ENCODE measurements around the gene SLC28A1. TPM values are rescaled to one million over a fixed set of nuclear protein-coding genes. Genes with fewer than 3 reads are reported as not detected.
"Not testable (repeated sequence)": the region's sequence is repeated elsewhere in the genome, so short reads cannot be mapped to it uniquely, and the experiment has no call there.

Gene SLC28A1
- total RNA-seq, 3 donors from 2014 or later (not counting 1 experiment from before 2014, with no cell fraction given): not detected

DNA sequence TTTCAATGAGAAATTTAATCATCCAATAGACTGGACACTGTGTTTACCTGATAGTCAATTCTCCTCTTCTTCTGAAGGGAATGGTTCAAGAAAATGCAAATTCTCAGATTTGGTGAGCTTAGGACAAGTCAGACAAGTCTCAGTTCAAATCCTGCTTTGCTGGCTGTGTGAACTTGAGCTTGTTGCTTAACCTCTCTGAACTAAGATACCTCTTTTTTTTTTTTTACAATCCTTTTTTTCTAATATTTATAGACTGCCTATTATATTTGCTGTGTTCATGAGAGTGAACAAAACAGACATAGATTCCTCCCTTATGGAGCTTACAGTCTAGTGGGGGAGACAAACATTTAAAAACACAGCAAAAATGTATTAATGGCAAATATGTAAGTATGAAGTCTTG, 8.2 kb upstream of the SLC28A1 start:
- Mint-ChIP-seq H3K4me1 (peaks cover 0 to 6% of the 10 kb centered on the region in 2 donors), H3K4me3 (no peak overlapping the region), H3K27ac (no peak overlapping the region), H3K9me3 (no peaks in the 10 kb centered on the region), H3K36me3 (no peaks in the 10 kb centered on the region), H3K27me3 (ENCODE audit: low read depth in 2 of 2) (no peaks in the 10 kb centered on the region)
- TF ChIP-seq, protein P1, sequence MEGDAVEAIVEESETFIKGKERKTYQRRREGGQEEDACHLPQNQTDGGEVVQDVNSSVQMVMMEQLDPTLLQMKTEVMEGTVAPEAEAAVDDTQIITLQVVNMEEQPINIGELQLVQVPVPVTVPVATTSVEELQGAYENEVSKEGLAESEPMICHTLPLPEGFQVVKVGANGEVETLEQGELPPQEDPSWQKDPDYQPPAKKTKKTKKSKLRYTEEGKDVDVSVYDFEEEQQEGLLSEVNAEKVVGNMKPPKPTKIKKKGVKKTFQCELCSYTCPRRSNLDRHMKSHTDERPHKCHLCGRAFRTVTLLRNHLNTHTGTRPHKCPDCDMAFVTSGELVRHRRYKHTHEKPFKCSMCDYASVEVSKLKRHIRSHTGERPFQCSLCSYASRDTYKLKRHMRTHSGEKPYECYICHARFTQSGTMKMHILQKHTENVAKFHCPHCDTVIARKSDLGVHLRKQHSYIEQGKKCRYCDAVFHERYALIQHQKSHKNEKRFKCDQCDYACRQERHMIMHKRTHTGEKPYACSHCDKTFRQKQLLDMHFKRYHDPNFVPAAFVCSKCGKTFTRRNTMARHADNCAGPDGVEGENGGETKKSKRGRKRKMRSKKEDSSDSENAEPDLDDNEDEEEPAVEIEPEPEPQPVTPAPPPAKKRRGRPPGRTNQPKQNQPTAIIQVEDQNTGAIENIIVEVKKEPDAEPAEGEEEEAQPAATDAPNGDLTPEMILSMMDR (IDR thresholded peaks at IDR 0.05): no peak
- ATAC-seq: no peak
- H3K27me3 ChIP-seq (ENCODE audit: control insufficient read depth, insufficient read depth, low read length): no peaks in the 10 kb centered on the region
- intact Hi-C loops (cut with micrococcal nuclease): no loop called here
- DNase-seq: no peak
- H3K4me3 ChIP-seq (ENCODE audit: low read length): no peak overlapping the region
- no peak overlapping the region for H3K27ac ChIP-seq (ENCODE audit: low read length)
- no peaks in the 10 kb centered on the region for H3K36me3 ChIP-seq (ENCODE audit: control insufficient read depth, insufficient read depth, low read length)
- no peaks in the 10 kb centered on the region for H3K4me1 ChIP-seq (ENCODE audit: control insufficient read depth, insufficient read depth, low read length)
- no peaks in the 10 kb centered on the region for H3K9me3 ChIP-seq (ENCODE audit: control insufficient read depth, insufficient read depth, low read length)

DNA sequence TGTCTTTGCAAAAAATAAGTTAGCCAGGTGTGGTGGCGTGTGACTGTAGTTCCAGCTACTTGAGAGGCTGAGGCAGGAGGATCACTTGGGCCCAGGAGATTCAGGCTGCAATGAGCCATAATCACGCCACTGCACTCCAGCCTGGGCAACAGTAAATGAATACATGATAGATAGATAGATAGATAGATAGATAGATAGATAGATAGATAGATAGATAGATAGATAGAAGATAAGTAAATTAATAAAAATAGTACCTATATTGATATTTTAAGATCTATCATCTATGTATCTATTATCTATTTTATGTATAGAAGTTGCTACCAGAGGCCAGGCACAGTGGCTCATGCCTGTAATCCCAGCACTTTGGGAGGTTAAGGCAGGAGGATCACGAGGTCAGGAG, 6.8 kb upstream of the SLC28A1 start:
- not testable (repeated sequence) for ATAC-seq; H3K27ac ChIP-seq (ENCODE audit: low read length); H3K4me1 Mint-ChIP-seq; H3K27me3 Mint-ChIP-seq (ENCODE audit: low read depth in 2 of 2); H3K9me3 ChIP-seq (ENCODE audit: control insufficient read depth, insufficient read depth, low read length); H3K4me1 ChIP-seq (ENCODE audit: control insufficient read depth, insufficient read depth, low read length); H3K4me3 ChIP-seq (ENCODE audit: low read length); H3K27me3 ChIP-seq (ENCODE audit: control insufficient read depth, insufficient read depth, low read length); DNase-seq; H3K36me3 Mint-ChIP-seq; H3K27ac Mint-ChIP-seq; H3K36me3 ChIP-seq (ENCODE audit: control insufficient read depth, insufficient read depth, low read length); H3K4me3 Mint-ChIP-seq; H3K9me3 Mint-ChIP-seq
- intact Hi-C loops (cut with micrococcal nuclease): loop anchor here (1.0 to 2.0 kb wide), 2 partner anchors 223 to 289 kb away; partner anchors contain the start of gene WDR73
- WGBS (ENCODE audit: insufficient coverage): 96% methylated on average over 3 of the region's 3 CpGs

DNA sequence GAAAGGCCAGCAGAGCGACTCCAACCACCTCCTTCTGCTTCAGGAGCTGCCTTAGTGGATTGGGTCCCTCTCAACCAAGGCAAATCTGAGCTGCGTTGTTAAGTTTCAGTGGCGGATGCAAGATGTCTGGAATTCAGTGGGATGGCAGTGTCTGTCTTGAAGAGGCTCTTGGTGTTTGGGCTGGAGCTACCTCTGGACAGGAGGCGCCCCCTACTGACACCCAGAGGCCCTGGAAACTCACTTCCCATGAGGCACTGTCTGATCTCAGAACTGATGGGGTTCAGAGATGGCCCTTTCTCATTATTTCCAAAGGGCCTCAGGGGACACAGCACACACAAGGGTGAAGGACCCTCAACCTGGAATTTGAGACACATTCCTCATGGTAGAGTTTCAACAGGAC, 6.0 kb upstream of the SLC28A1 start:
- H3K27me3 Mint-ChIP-seq (ENCODE audit: low read depth in 2 of 2): no peaks in the 10 kb centered on the region
- intact Hi-C loops (cut with micrococcal nuclease): loop anchor here (1.0 to 2.0 kb wide), 2 partner anchors 224 to 290 kb away; partner anchors contain the start of gene WDR73
- Histone ChIP-seq H3K4me3 (ENCODE audit: low read length) (no peak overlapping the region), H3K27me3 (ENCODE audit: control insufficient read depth, insufficient read depth, low read length) (no peaks in the 10 kb centered on the region), H3K4me1 (ENCODE audit: control insufficient read depth, insufficient read depth, low read length) (no peaks in the 10 kb centered on the region), H3K27ac (ENCODE audit: low read length) (no peak overlapping the region), H3K9me3 (ENCODE audit: control insufficient read depth, insufficient read depth, low read length) (no peaks in the 10 kb centered on the region), H3K36me3 (ENCODE audit: control insufficient read depth, insufficient read depth, low read length) (no peaks in the 10 kb centered on the region)
- DNase-seq: peak; percentile 45 to 72
- WGBS (ENCODE audit: insufficient coverage): 73% methylated on average over 4 of the region's 4 CpGs
- no peak overlapping the region for H3K27ac Mint-ChIP-seq
- peak; percentile 64 to 77 (median 77) for ATAC-seq
- TF ChIP-seq, protein P1 (IDR thresholded peaks at IDR 0.05): peak; percentile 29
- H3K9me3 Mint-ChIP-seq: no peaks in the 10 kb centered on the region
- peaks cover 0 to 6% of the 10 kb centered on the region in 2 donors for H3K4me1 Mint-ChIP-seq
- no peaks in the 10 kb centered on the region for H3K36me3 Mint-ChIP-seq
- no peak overlapping the region for H3K4me3 Mint-ChIP-seq

DNA sequence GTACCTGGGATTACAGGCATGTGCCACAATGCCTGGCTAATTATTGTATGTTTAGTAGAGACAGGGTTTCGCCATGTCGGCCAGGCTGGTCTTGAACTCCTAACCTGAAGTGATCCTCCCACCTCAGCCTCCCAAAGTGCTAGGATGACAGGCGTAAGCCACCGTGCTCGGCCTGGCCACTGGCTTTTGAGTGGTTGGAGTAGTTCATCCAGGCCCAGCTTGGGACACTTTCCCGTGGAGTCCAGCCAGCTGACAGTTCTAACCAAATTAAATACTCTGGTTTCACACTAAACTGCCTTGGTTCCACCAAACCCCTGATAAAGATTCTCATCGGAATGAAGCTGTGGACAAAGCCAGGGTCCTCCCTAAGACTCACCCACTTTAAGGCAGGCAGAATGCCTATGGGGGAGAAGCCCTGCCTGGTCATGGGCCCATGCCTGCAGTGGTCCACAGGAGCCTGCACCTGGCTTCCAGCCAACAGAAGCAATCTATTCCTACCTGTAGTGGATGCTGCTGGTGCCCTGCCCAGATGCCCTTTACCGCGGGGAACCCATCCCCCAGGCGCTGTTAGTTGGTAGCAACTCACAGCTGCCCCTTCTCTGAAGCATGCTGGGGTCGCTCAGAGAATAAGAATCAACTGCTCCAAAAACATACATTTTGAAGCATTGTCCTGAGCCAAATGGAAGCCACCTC, 5.2 kb upstream of the SLC28A1 start:
- no peak overlapping the region for H3K27ac ChIP-seq (ENCODE audit: low read length)
- no peaks in the 10 kb centered on the region for H3K9me3 ChIP-seq (ENCODE audit: control insufficient read depth, insufficient read depth, low read length)
- no peaks in the 10 kb centered on the region for H3K4me1 ChIP-seq (ENCODE audit: control insufficient read depth, insufficient read depth, low read length)
- no peak overlapping the region for H3K27ac Mint-ChIP-seq
- 96% methylated on average over 9 of the region's 11 CpGs for WGBS (ENCODE audit: insufficient coverage)
- no peaks in the 10 kb centered on the region for H3K27me3 Mint-ChIP-seq (ENCODE audit: low read depth in 2 of 2)
- no peak for ATAC-seq
- DNase-seq: no peak
- H3K36me3 ChIP-seq (ENCODE audit: control insufficient read depth, insufficient read depth, low read length): no peaks in the 10 kb centered on the region
- H3K4me3 ChIP-seq (ENCODE audit: low read length): no peak overlapping the region
- H3K9me3 Mint-ChIP-seq: no peaks in the 10 kb centered on the region
- H3K4me1 Mint-ChIP-seq: no peaks in the 10 kb centered on the region
- no peaks in the 10 kb centered on the region for H3K36me3 Mint-ChIP-seq
- intact Hi-C loops (cut with micrococcal nuclease): loop anchor here (2.0 kb wide), 1 partner anchor 224 kb away; the partner anchor contains the start of gene WDR73
- H3K4me3 Mint-ChIP-seq: no peak overlapping the region
- no peaks in the 10 kb centered on the region for H3K27me3 ChIP-seq (ENCODE audit: control insufficient read depth, insufficient read depth, low read length)
- TF ChIP-seq, protein P1 (IDR thresholded peaks at IDR 0.05): no peak
